Measurements from ENCODE around the gene MYDGF.

DNA sequence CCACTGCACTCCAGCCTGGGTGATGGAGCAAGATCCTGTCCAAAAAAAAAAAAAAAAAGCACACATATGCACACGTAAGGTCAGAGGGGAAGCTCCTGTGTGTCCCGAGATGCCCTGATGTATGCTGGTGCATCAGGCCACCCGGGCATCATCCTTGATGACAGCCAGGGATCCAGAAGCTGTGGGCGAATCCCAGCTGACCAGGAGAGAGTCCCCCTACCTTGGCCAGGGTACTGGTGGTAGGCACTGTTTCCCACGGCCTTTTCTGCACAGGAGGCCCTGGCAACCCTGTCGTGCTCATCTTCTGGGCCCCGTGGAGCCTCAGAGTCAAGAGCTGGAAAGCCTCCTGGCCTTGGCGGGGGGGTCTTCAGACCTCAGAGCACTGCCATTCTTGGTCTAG is 14.0 kb downstream of the MYDGF start:
- TF ChIP-seq, protein P1, sequence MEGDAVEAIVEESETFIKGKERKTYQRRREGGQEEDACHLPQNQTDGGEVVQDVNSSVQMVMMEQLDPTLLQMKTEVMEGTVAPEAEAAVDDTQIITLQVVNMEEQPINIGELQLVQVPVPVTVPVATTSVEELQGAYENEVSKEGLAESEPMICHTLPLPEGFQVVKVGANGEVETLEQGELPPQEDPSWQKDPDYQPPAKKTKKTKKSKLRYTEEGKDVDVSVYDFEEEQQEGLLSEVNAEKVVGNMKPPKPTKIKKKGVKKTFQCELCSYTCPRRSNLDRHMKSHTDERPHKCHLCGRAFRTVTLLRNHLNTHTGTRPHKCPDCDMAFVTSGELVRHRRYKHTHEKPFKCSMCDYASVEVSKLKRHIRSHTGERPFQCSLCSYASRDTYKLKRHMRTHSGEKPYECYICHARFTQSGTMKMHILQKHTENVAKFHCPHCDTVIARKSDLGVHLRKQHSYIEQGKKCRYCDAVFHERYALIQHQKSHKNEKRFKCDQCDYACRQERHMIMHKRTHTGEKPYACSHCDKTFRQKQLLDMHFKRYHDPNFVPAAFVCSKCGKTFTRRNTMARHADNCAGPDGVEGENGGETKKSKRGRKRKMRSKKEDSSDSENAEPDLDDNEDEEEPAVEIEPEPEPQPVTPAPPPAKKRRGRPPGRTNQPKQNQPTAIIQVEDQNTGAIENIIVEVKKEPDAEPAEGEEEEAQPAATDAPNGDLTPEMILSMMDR (IDR thresholded peaks at IDR 0.05; ENCODE audit: low read length), result no peak
- no peak for TF ChIP-seq EZH2 (optimal IDR thresholded peaks at IDR 0.05; ENCODE audit: low read depth, low read length)

Data from MM.1S (cell line).